ENCODE data around the gene CD38. TPM values are rescaled to one million over a fixed set of nuclear protein-coding genes. Genes with fewer than 3 reads are reported as not detected.
"Not testable (repeated sequence)": the region's sequence is repeated elsewhere in the genome, so short reads cannot be mapped to it uniquely, and the experiment has no call there.

The CD38 gene
- total RNA-seq = not detected in 2 replicates
- long read RNA-seq = 0 reads

DNA sequence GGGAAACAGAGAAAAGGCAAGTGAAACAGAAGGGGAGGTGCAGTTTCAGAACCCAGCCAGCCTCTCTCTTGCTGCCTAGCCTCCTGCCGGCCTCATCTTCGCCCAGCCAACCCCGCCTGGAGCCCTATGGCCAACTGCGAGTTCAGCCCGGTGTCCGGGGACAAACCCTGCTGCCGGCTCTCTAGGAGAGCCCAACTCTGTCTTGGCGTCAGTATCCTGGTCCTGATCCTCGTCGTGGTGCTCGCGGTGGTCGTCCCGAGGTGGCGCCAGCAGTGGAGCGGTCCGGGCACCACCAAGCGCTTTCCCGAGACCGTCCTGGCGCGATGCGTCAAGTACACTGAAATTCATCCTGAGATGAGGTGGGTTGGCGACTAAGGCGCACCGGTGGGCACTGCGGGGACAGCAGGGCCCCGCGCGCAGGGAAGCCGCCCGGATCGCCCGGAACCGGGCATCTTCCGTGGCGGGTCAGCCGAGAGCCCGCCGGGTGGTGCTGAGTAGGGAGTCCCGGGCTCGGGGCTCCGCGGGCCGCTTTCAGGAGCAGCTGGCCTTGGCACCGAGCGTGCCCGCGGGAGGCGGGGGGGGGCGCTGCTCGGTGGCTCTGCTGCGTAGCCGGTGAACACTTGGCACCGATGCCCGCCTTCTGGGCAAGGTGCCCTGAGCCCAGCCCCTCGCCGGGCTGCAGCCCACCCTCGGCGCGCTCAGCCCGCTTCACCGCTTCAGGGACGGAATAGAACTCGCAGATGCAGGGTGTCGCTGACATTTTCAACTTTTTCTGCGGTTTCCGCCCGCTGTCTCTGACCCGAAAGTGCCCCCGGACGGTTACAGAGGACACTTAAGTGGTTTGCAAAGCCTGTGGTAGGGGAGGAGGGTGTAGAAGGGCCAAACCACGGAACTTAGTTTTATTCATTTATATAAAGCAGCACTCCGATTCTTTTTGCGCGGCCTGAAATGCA is at the start of gene CD38:
TSS of gene CD38 (plus strand) at position 40 of the 953 bp plus-strand sequence. CDS start at position 127, 87 bp downstream.
- peaks cover 10% of the 10 kb centered on the region for H3K4me1 Mint-ChIP-seq (ENCODE audit: low read depth)

DNA sequence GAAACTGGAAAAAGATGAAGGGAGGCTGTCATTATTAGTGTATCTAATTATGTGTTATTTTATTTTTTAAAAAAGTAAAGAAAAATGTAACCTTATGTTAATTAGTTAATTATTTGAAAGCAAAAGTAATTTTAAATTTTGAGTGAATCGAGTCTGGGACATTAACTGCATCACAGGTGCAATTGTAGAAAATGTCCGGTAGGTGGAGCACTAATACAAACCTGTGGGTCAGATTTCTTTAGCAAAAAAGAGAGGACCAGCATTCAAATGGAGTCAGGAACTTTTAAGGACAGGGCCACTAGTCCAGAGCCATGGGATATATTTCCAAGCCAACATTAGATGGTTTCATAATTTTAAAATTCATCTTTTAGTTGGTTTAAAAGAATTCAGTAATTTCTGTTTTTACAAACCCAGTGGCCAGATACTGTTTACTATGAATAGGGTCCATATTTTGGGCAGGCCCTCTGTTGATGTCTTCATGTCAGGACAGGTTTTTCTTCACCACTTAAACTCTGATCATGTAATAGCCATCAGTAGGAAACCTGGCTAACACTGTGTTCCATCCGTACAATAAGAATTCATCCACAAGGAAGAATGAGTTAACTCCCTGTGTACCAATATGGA is 48.1 kb upstream of the CD38 start:
- H3K27me3 Mint-ChIP-seq = no peaks in the 10 kb centered on the region
- TF ChIP-seq, protein P1, sequence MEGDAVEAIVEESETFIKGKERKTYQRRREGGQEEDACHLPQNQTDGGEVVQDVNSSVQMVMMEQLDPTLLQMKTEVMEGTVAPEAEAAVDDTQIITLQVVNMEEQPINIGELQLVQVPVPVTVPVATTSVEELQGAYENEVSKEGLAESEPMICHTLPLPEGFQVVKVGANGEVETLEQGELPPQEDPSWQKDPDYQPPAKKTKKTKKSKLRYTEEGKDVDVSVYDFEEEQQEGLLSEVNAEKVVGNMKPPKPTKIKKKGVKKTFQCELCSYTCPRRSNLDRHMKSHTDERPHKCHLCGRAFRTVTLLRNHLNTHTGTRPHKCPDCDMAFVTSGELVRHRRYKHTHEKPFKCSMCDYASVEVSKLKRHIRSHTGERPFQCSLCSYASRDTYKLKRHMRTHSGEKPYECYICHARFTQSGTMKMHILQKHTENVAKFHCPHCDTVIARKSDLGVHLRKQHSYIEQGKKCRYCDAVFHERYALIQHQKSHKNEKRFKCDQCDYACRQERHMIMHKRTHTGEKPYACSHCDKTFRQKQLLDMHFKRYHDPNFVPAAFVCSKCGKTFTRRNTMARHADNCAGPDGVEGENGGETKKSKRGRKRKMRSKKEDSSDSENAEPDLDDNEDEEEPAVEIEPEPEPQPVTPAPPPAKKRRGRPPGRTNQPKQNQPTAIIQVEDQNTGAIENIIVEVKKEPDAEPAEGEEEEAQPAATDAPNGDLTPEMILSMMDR (IDR thresholded peaks at IDR 0.05; ENCODE audit: unreplicated experiment) = peak; percentile 83
- DNase-seq (ENCODE audit: low spot score, unreplicated experiment) = no peak
- no peak overlapping the region for H3K27ac Mint-ChIP-seq
- no peaks in the 10 kb centered on the region for H3K36me3 Mint-ChIP-seq (ENCODE audit: insufficient read depth)
- no peak overlapping the region for H3K4me3 Mint-ChIP-seq (ENCODE audit: low read depth)
- H3K9me3 Mint-ChIP-seq (ENCODE audit: low read depth) = no peaks in the 10 kb centered on the region
- H3K4me1 Mint-ChIP-seq (ENCODE audit: low read depth) = no peaks in the 10 kb centered on the region

More for the DNA sequence above, at the start of gene CD38:
- DNase-seq (ENCODE audit: low spot score, unreplicated experiment) = no peak
- H3K4me3 Mint-ChIP-seq (ENCODE audit: low read depth) = peak within 1 kb of the TSS; percentile 65
- TF ChIP-seq, protein P1 (IDR thresholded peaks at IDR 0.05; ENCODE audit: unreplicated experiment) = no peak
- peaks cover 84% of the 10 kb centered on the region for H3K27me3 Mint-ChIP-seq
- no peaks in the 10 kb centered on the region for H3K9me3 Mint-ChIP-seq (ENCODE audit: low read depth)
- no peak within 1 kb of the TSS for H3K27ac Mint-ChIP-seq
- H3K36me3 Mint-ChIP-seq (ENCODE audit: insufficient read depth) = no peaks in the 10 kb centered on the region

DNA sequence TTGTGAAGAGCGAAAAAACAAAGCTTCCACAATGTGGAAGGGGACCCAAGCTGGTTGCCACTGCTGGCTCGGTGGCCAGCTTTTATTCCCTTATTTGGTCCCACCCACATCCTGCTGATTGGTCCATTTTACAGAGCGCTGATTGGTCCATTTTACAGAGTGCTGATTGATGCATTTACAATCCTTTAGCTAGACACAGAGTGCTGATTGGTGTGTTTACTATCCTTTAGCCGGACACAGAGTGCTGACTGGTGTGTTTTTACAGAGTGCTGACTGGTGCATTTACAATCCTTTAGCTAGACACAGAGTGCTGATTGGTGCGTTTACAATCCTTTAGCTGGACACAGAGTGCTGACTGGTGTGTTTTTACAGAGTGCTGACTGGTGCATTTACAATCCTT is 45.1 kb upstream of the CD38 start:
- H3K9me3 Mint-ChIP-seq (ENCODE audit: low read depth); H3K27ac Mint-ChIP-seq; H3K4me1 Mint-ChIP-seq (ENCODE audit: low read depth); DNase-seq (ENCODE audit: low spot score, unreplicated experiment); H3K4me3 Mint-ChIP-seq (ENCODE audit: low read depth); H3K36me3 Mint-ChIP-seq (ENCODE audit: insufficient read depth); H3K27me3 Mint-ChIP-seq: not testable (repeated sequence)

DNA sequence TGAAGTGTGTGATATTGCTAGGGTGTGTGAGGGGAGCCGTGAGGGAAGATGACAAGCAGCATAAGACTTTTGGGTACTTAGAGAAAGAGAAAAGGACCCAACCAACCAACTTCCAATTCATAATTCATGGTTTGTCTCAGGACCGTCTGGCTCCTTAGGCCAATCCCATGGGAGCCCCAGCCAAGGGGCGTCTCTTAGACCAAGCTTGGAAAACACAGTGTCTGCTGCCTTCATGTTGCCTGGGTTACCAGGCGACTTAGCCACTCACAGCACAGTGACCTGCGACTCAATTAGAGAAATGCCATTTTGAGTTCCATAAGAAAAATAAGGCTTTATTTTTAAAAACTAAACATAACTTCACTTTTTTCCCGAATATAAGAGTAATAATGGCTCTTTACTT is 42.6 kb upstream of the CD38 start:
- no peaks in the 10 kb centered on the region for H3K9me3 Mint-ChIP-seq (ENCODE audit: low read depth)
- H3K27ac Mint-ChIP-seq = no peak overlapping the region
- DNase-seq (ENCODE audit: low spot score, unreplicated experiment) = no peak
- H3K27me3 Mint-ChIP-seq = no peaks in the 10 kb centered on the region
- TF ChIP-seq, protein P1 (IDR thresholded peaks at IDR 0.05; ENCODE audit: unreplicated experiment) = no peak
- H3K4me3 Mint-ChIP-seq (ENCODE audit: low read depth) = no peak overlapping the region
- no peaks in the 10 kb centered on the region for H3K4me1 Mint-ChIP-seq (ENCODE audit: low read depth)
- no peaks in the 10 kb centered on the region for H3K36me3 Mint-ChIP-seq (ENCODE audit: insufficient read depth)

DNA sequence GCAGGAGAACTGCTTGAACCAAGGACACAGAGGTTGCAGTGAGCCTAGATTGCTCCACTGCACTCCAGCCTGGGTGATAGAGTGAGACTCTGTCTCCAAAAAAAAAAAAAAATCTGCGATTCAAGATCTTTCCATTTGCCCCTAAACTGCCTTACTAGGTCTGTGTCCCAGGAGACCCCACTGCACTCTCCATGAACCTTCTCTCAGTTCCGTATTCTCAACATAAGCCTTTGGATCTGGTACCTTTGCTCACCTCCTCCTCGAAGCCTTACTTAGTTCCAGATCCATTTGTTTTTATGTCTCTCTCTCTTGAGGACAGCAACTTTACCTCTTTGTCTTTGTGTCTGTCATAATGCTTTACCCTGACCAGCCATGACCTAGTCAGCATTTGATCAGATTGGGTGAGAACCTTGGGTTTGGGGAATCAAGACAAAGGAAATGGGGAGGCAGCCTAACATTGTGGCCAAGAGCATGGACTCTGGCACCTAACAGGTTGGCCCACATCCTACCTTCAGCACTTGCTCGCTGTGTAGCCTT is 41.5 kb upstream of the CD38 start:
- no peak for DNase-seq (ENCODE audit: low spot score, unreplicated experiment)
- Mint-ChIP-seq H3K4me1 (ENCODE audit: low read depth) (no peaks in the 10 kb centered on the region), H3K36me3 (ENCODE audit: insufficient read depth) (no peaks in the 10 kb centered on the region), H3K4me3 (ENCODE audit: low read depth) (no peak overlapping the region), H3K27me3 (no peaks in the 10 kb centered on the region), H3K27ac (no peak overlapping the region), H3K9me3 (ENCODE audit: low read depth) (no peaks in the 10 kb centered on the region)
- TF ChIP-seq, protein P1 (IDR thresholded peaks at IDR 0.05; ENCODE audit: unreplicated experiment) = no peak

Measured in progenitor cell of endocrine pancreas (in vitro differentiated cells).